Measurements from ENCODE around the gene TNNC1. TPM values are rescaled to one million over a fixed set of nuclear protein-coding genes. Genes with fewer than 3 reads are reported as not detected.

Gene TNNC1
- total RNA-seq, 1 donor from 2014 or later, result 5.7 TPM

DNA sequence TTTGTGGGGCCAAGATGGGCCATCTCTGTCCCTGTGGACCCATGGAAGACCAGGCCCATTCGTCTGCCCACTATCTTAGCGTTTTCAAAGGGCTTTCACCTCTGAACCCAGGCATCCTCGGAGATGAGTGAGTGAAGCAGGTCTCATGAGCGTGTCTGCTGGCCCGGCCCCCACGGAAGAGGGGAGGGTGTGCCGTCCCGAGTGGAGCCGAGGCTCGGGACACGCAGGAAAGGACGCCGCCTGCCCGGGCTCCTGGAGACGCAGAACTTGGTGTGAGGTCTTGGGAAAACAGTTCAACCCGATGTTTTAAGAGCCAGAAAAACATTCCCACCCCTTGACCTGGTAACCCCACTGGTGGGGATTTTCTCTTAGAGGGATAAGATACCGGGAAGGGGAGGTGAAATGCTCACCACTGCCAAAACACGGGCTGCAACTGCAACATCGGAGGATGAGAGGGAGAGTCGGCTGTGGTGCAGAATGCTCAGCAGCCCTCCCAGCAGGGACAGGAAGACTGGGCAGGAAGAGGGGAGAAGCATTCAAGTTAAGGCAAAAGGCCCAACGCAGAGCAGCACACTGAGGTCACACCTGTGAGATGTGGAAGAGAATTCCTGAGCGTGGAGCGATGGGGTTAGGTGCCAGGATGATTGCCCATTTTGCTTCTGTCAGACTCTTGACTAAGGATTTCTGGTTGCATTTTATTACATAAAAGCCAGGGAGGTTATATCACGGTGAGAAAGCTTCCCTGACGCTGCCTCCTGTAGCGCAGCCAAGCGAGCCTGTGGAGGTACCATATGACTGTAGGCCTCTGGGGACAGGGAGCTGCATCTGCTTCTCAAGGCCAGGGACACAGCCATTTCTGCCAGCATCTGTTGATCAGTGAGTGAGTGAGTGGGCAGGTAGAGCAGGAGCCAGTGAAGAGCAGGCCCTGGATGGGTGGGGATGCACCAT lies 27.2 kb upstream of the TNNC1 start:
- TF ChIP-seq CTCF (IDR thresholded peaks at IDR 0.05; ENCODE audit: insufficient read depth, low read length, poor library complexity, severe bottlenecking), result no peak
- Histone ChIP-seq H3K27me3 (ENCODE audit: control insufficient read depth, insufficient read depth, low read length) (no peaks in the 10 kb centered on the region), H3K4me3 (ENCODE audit: low read depth, low read length) (no peak overlapping the region), H3K36me3 (ENCODE audit: control insufficient read depth, insufficient read depth, low read length) (peaks cover 14% of the 10 kb centered on the region)
- no peak for DNase-seq (ENCODE audit: low read depth)

DNA sequence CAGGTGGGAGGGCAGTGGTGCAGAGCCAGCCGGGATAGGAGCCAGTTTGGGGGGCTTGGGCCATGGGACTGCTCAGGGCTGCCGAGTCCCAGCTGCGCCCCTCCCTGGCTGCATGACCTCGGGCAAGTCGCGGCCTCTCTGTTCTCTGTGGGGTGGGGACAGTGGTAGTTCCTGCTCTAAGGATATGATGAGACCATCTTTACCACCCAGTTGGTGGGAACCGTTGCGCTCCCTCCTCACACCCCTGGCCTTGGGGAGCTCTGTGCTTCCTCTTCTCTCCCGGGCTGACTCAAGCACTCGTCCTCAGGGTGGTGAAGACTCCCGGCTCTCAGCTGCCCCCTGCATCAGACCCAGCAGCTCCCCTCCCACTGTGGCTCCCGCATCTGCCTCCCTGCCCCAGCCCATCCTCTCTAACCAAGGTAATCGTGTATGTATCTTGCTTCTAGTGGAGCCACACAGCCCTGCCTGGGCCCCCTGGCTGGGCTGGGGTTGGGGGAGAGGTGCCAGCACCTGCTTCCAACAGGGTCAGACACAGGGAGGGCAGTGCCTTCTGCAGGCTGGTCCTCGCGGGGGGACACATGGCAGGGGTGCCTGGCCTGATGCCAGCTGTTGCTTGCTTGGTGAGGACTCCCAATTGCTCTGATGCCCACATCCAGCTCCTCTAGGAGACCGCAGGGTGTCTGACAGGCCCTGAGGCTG lies 26.2 kb upstream of the TNNC1 start:
- Histone ChIP-seq H3K36me3 (ENCODE audit: control insufficient read depth, insufficient read depth, low read length) (peaks cover 14% of the 10 kb centered on the region), H3K4me3 (ENCODE audit: low read depth, low read length) (no peak overlapping the region), H3K27me3 (ENCODE audit: control insufficient read depth, insufficient read depth, low read length) (no peaks in the 10 kb centered on the region)
- no peak for DNase-seq (ENCODE audit: low read depth)
- TF ChIP-seq CTCF (IDR thresholded peaks at IDR 0.05; ENCODE audit: insufficient read depth, low read length, poor library complexity, severe bottlenecking), result no peak

- H3K36me3 ChIP-seq (ENCODE audit: control insufficient read depth, insufficient read depth, low read length), result peaks cover 14% of the 10 kb centered on the region
- no peaks in the 10 kb centered on the region for H3K27me3 ChIP-seq (ENCODE audit: control insufficient read depth, insufficient read depth, low read length)
- no peak for DNase-seq (ENCODE audit: low read depth)
- no peak for TF ChIP-seq CTCF (IDR thresholded peaks at IDR 0.05; ENCODE audit: insufficient read depth, low read length, poor library complexity, severe bottlenecking)
- H3K4me3 ChIP-seq (ENCODE audit: low read depth, low read length), result no peak overlapping the region
Measured at GRCh38 chr3:52479037-52479876, 25.4 kb upstream of the TNNC1 start.

GRCh38 chr3:52477796-52478095 lies 23.9 kb upstream of the TNNC1 start:
- no peak for TF ChIP-seq CTCF (IDR thresholded peaks at IDR 0.05; ENCODE audit: insufficient read depth, low read length, poor library complexity, severe bottlenecking)
- no peak overlapping the region for H3K4me3 ChIP-seq (ENCODE audit: low read depth, low read length)
- H3K27me3 ChIP-seq (ENCODE audit: control insufficient read depth, insufficient read depth, low read length), result no peaks in the 10 kb centered on the region
- H3K36me3 ChIP-seq (ENCODE audit: control insufficient read depth, insufficient read depth, low read length), result peaks cover 17% of the 10 kb centered on the region
- DNase-seq (ENCODE audit: low read depth), result no peak

DNA sequence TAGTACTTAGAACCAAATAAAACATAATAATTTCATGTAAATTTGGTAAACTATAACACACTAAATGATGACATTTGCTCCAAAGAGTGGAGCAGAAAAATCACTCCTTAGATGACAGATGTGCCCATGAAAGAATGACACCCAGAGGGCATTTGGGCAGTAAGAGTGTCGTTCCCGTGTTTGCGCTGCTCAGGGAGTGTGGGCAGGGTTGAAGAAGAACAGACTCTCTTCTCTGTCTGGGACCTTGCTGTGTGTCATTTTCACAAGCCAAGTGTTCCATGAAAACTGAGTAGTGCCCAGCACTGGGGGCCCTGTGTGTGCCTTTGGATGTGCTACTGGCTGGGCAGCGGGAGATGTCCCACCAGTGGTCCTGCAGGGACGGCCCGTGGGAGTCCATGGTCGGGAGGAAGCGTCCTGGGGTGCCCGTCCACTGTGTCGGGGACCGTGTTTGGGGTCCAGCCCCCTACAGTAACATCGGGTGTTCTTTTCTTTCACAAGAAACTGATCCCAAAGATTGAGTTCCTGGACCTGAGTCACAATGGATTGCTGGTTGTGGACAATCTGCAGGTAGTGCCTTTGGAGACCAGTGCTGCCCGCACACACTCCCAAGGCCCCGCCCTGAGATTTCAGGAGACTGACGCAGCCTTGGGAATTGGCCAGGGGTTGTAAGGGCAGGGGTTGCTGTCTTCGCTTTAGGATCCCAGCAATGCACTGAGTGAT lies 23.4 kb upstream of the TNNC1 start:
- Histone ChIP-seq H3K4me3 (ENCODE audit: low read depth, low read length) (no peak overlapping the region), H3K36me3 (ENCODE audit: control insufficient read depth, insufficient read depth, low read length) (peaks cover 20% of the 10 kb centered on the region), H3K27me3 (ENCODE audit: control insufficient read depth, insufficient read depth, low read length) (no peaks in the 10 kb centered on the region)
- no peak for DNase-seq (ENCODE audit: low read depth)
- no peak for TF ChIP-seq CTCF (IDR thresholded peaks at IDR 0.05; ENCODE audit: insufficient read depth, low read length, poor library complexity, severe bottlenecking)

All from kidney epithelial cell (primary cell).